Left ventricle myocardium inferior (tissue), 1 donor: Measurements from ENCODE around the gene INTS4. TPM values are rescaled to one million over a fixed set of nuclear protein-coding genes. Genes with fewer than 3 reads are reported as not detected.
"Not testable (repeated sequence)": the region's sequence is repeated elsewhere in the genome, so short reads cannot be mapped to it uniquely, and the experiment has no call there.

Experiments used
- DNase-seq: peaks from one replicate; pipeline ENCODE4 v3.0.0-alpha.2; 2020
- H3K27ac ChIP-seq: fragments of 200-600 bp; replicated peaks from 2 replicates; pipeline ENCODE4 v1.8.0; 2021
- H3K27me3 ChIP-seq: fragments of 200-600 bp; 2 replicates; pipeline ENCODE4 v1.8.0; 2021; ENCODE audit warnings: low read depth
- H3K36me3 ChIP-seq: fragments of 200-600 bp; 2 replicates; pipeline ENCODE4 v1.8.0; 2021
- H3K4me1 ChIP-seq: fragments of 200-600 bp; 2 replicates; pipeline ENCODE4 v1.8.0; 2021
- H3K4me3 ChIP-seq: fragments of 200-600 bp; 2 replicates; pipeline ENCODE4 v1.8.0; 2021; ENCODE audit warnings: mild to moderate bottlenecking, moderate library complexity
- H3K9me3 ChIP-seq: fragments of 200-600 bp; replicated peaks from 2 replicates; pipeline ENCODE4 v1.8.0; 2021
- intact Hi-C: fragments of 100-400 bp; cut with micrococcal nuclease; formaldehyde crosslinking; loops from one replicate; pipeline ENCODE4 v1.11.0; 2022
- total RNA-seq: library from RNA; stranded (reverse); fragmentation: NEBNext Ultra II Directional; extraction: Animal tissue kit (Norgen Biotek cat#: 25700); gene quantifications from one replicate; pipeline ENCODE4 v1.2.1, GENCODE V29; 2021
- TF ChIP-seq, protein P1 (sequence below): fragments of 200-600 bp; IDR thresholded peaks from 2 replicates; pipeline ENCODE4 v1.8.0; 2021; ENCODE audit warnings: antibody characterized with exemption, mild to moderate bottlenecking, borderline replicate concordance
- donor health status: DM: no; HTN: yes; CAD: no; lungs with severe emphysema.

INTS4 gene
- total RNA-seq, 1 donor from 2014 or later = 15.4 TPM

DNA sequence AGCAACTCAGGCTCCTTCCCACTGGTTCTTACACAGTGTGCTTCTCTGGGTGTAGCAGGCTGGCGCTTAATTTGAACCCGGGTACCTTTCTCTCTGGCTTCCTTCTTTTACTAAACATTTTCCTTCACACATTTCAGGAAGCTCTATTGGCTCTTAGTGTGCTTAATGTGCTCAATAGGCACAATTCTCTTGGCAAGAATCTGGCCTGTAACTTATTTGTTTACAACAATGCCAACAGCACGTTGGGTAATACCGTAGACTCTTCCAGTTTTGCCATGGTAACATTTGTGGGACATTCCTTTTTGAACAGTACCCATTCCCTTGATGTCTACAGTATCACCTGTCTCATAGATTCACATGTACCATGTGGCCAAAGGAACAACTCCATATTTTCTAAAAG is 125.7 kb downstream of the INTS4 start:
- TF ChIP-seq, protein P1, sequence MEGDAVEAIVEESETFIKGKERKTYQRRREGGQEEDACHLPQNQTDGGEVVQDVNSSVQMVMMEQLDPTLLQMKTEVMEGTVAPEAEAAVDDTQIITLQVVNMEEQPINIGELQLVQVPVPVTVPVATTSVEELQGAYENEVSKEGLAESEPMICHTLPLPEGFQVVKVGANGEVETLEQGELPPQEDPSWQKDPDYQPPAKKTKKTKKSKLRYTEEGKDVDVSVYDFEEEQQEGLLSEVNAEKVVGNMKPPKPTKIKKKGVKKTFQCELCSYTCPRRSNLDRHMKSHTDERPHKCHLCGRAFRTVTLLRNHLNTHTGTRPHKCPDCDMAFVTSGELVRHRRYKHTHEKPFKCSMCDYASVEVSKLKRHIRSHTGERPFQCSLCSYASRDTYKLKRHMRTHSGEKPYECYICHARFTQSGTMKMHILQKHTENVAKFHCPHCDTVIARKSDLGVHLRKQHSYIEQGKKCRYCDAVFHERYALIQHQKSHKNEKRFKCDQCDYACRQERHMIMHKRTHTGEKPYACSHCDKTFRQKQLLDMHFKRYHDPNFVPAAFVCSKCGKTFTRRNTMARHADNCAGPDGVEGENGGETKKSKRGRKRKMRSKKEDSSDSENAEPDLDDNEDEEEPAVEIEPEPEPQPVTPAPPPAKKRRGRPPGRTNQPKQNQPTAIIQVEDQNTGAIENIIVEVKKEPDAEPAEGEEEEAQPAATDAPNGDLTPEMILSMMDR = no peak
- no peak for DNase-seq
- Histone ChIP-seq H3K4me3 (no peak overlapping the region), H3K4me1 (peaks cover 13% of the 10 kb centered on the region), H3K27ac (no peak overlapping the region), H3K27me3 (no peaks in the 10 kb centered on the region), H3K36me3 (peaks cover 40% of the 10 kb centered on the region), H3K9me3 (no peaks in the 10 kb centered on the region)
- intact Hi-C loops = no loop called here

DNA sequence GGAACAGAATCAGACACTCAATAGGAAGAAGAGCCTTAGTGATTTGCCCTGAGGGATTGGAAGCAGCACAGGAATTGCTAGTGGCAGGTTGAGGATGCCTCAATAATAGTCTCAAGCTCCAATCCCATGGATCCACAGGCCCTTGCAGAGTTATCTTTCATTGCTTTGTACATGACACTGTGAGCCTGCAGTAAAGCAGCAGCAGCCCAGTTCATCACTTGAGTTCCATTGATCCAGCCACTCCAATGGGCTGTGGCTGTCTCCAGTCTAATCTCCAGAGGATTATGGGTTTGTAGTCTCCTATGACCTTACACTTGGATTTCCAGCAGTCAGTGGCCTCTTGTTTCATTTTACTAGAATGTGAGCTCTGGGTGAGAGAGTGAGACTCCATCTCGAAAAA is 128.1 kb downstream of the INTS4 start:
- Histone ChIP-seq H3K4me1 (peaks cover 13% of the 10 kb centered on the region), H3K9me3 (no peaks in the 10 kb centered on the region), H3K36me3 (peaks cover 22% of the 10 kb centered on the region), H3K27ac (no peak overlapping the region), H3K4me3 (no peak overlapping the region), H3K27me3 (no peaks in the 10 kb centered on the region)
- TF ChIP-seq, protein P1 = no peak
- intact Hi-C loops = no loop called here
- no peak for DNase-seq

DNA sequence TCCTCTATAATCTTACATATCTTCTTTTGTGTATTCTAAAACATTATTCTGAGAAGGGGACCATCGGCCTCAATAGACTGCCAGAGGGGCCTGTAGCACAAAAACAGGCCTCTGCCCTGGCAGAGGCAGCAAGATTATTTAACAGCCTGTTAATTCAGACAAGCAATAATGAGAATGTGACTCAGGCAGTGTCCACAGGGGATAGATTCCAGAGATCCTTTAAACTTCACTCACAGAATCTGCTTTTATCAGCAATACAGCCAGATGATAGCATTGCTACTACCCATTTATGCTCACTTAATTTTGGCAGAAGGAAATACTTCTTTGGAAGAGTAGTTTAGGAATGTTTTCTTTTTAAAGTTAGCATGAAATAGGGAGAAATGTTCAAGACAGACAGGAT is 128.7 kb downstream of the INTS4 start:
- Histone ChIP-seq H3K9me3 (no peaks in the 10 kb centered on the region), H3K4me1 (peaks cover 13% of the 10 kb centered on the region), H3K4me3 (no peak overlapping the region), H3K36me3 (peaks cover 17% of the 10 kb centered on the region), H3K27ac (peak overlapping the region; percentile 52), H3K27me3 (no peaks in the 10 kb centered on the region)
- no peak for DNase-seq
- TF ChIP-seq, protein P1 = no peak
- intact Hi-C loops = no loop called here

DNA sequence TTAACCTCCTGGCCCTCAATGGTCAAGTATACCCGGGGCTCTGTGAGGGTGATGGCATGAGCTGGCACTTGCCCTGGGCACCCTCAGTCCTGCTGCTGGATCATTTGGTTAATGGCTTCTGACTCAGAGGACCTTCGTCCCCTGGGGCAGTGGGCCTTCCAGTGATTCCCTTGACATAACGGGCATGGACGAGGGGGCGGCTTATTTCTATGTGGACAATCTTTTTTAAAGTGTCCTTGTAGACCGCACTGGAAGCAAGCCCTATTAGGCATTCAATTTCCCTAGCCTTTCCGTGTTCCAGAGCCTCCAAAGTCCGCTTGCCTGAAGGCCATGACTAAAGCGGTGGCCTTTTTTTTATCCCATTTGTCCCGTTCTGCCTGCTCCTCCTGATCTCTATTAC is 133.0 kb downstream of the INTS4 start:
- DNase-seq = not testable (repeated sequence)

DNA sequence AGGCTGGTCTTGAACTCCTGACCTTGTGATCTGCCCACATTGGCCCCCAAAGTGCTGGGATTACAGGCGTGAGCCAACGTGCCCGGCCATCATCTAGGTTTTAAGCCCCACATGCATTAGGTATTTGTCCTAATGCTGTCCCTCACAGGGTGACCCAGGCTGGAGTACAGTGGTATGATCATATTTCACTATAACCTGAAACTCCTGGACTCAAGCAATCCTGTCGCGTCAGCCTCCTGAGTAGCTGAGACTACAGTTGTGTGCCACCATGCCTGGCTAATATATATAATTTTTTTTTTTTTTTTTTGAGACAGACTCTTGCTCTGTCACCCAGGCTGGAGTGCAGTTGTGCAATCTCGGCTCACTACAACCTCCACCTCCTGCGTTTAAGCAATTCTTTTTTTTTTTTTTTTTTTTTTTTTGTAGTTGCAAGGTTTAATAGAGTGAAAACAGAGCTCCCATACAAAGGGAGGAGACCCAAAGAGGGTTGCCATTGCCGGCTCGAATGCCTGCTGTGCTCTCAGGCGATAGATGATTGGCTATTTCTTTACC is 136.5 kb downstream of the INTS4 start:
- H3K36me3 ChIP-seq = peaks cover 50% of the 10 kb centered on the region
- H3K27ac ChIP-seq, H3K4me3 ChIP-seq: not testable (repeated sequence)

More for the DNA sequence above, 133.0 kb downstream of the INTS4 start:
- Histone ChIP-seq H3K36me3 (peaks cover 16% of the 10 kb centered on the region), H3K4me1 (peaks cover 20% of the 10 kb centered on the region)
- H3K27ac ChIP-seq, intact Hi-C loops, H3K27me3 ChIP-seq, H3K9me3 ChIP-seq, H3K4me3 ChIP-seq: not testable (repeated sequence)

DNA sequence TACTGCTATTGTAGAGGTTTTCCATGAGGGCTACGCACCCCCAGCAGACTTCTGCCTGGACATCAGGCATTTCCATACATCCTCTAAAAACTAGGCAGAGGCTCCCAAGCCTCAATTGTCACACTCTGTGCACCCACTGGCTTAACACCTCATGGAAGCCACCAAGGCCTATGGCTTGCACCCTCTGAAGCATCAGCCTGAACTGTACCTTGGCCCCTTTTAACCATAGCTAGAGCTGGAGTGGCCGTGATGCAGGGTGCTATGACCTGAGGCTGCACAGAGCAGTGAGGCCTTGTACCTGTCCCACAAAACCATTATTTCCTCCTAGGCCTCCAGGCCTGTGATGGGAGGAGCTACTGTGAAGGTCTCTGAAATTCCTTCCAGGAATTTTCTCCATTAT is 139.6 kb downstream of the INTS4 start:
- Histone ChIP-seq H3K9me3 (peaks cover 12% of the 10 kb centered on the region), H3K36me3 (peaks cover 63% of the 10 kb centered on the region), H3K27ac (no peak overlapping the region), H3K4me3 (no peak overlapping the region), H3K27me3 (no peaks in the 10 kb centered on the region), H3K4me1 (peaks cover 6% of the 10 kb centered on the region)
- TF ChIP-seq, protein P1 = no peak
- intact Hi-C loops = no loop called here
- no peak for DNase-seq

More for the DNA sequence above, 136.5 kb downstream of the INTS4 start:
- H3K4me1 ChIP-seq, H3K27me3 ChIP-seq, DNase-seq, intact Hi-C loops: not testable (repeated sequence)
- H3K9me3 ChIP-seq = peaks cover 12% of the 10 kb centered on the region

DNA sequence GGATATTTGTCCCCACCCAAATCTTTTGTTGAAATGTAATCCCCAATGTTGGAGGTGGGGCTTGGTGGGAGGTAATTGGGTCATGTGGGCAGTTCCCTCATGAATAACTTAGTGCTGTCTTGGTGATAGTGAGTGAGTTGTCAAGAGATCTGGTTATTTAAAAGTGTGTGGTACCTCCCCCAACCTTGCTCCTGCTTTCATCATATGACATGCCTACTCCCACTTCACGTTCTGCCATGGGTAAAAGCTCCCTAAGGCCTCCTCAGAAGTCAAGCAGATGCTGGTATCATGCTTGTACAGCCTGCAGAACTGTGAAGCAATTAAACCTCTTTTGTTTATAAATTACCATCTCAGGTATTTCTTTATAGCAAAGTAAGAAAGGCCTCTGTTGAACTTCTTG is 143.0 kb downstream of the INTS4 start:
- no peaks in the 10 kb centered on the region for H3K27me3 ChIP-seq
- peaks cover 12% of the 10 kb centered on the region for H3K9me3 ChIP-seq
- no peak overlapping the region for H3K4me3 ChIP-seq
- no peak overlapping the region for H3K27ac ChIP-seq
- peaks cover 78% of the 10 kb centered on the region for H3K36me3 ChIP-seq
- intact Hi-C loops = no loop called here
- H3K4me1 ChIP-seq = peaks cover 5% of the 10 kb centered on the region
- TF ChIP-seq, protein P1 = no peak
- DNase-seq = no peak

DNA sequence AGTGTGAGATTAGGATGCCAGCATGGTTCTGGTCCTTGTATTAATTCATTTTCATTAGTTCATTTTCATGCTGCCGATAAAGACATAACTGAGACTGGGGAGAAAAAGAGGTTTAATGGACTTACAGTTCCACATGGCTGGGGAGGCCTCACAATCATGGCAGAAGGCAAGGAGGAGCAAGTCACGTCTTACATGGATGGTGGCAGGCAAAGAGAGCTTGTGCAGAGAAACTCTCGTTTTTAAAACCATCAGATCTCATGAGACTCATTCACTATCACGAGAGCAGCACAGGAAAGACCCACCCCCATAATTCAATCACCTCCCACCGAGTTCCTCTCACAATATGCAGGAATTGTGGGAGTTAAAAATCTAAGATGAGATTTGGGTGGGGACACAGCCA is 150.8 kb downstream of the INTS4 start:
- H3K27ac ChIP-seq, intact Hi-C loops: not testable (repeated sequence)

More for the DNA sequence above, 150.8 kb downstream of the INTS4 start:
- not testable (repeated sequence) for H3K27me3 ChIP-seq, DNase-seq, H3K4me1 ChIP-seq, H3K4me3 ChIP-seq
- H3K9me3 ChIP-seq = peaks cover 26% of the 10 kb centered on the region
- H3K36me3 ChIP-seq = peaks cover 82% of the 10 kb centered on the region
